AG04450 (cell line): Measurements from ENCODE around the gene DNAJC21. TPM values are rescaled to one million over a fixed set of nuclear protein-coding genes. Genes with fewer than 3 reads are reported as not detected.

Experiments used
- CTCF ChIA-PET: fragments of 300-600, 350-600 bp; formaldehyde crosslinking; extraction: SDS; loops from one replicate; lab custom pipeline; 2022; ENCODE audit warnings: antibody characterized with exemption, inconsistent platforms; lab: Charles Lee
- POLR2A ChIA-PET: fragments of 350-600 bp; formaldehyde crosslinking; extraction: SDS; loops from one replicate; lab custom pipeline; 2021; ENCODE audit warnings: antibody characterized with exemption, inconsistent platforms; lab: Yijun Ruan, JAX
- DNase-seq: peaks from one replicate; pipeline ENCODE4 v3.0.0-alpha.2; 2011; ENCODE audit warnings: low read depth, low spot score
- H3K27ac ChIP-seq: one replicate; pipeline ENCODE4 v1.5.1; 2012; ENCODE audit warnings: low read depth, low read length, control low read depth
- H3K27me3 ChIP-seq: one replicate; pipeline ENCODE4 v1.6.0; 2012; ENCODE audit warnings: low read length; ENCODE audit not compliant: control insufficient read depth, insufficient read depth
- H3K4me3 ChIP-seq: 2 replicates; pipeline ENCODE4 v1.5.1; 2011; ENCODE audit warnings: mild to moderate bottlenecking, low read depth, low read length, control low read depth
- H3K9me3 ChIP-seq: 2 replicates; pipeline ENCODE4 v1.5.1; 2012; ENCODE audit warnings: low read length; ENCODE audit not compliant: control insufficient read depth, insufficient read depth
- CTCF ChIP-seq: IDR thresholded peaks from 2 replicates; pipeline ENCODE4 v1.5.1; 2011; ENCODE audit warnings: low read depth, low read length, control low read depth, inconsistent platforms
- polyA plus RNA-seq: library from polyadenylated mRNA; depleted of rRNA; stranded (reverse); fragments of >200 nt; gene quantifications from 2 replicates; pipeline ENCODE4 v1.2.3, GENCODE V29; 2011

The DNAJC21 gene
- polyA plus RNA-seq, 1 experiment = 40.7 TPM

- ChIA-PET CTCF (interaction anchor here (0.6 to 5.8 kb wide), 34 partner anchors 8 to 422 kb away, joined by 3 to 152 read pairs (median 5); partner anchors contain the start of genes BRIX1, RAD1 and RAI14), POLR2A (no interaction called here)
- H3K4me3 ChIP-seq = no peak overlapping the region
- H3K27ac ChIP-seq = no peak overlapping the region
- peak; percentile 92 for TF ChIP-seq CTCF
- no peaks in the 10 kb centered on the region for H3K27me3 ChIP-seq
- DNase-seq = peak; percentile 49
- no peaks in the 10 kb centered on the region for H3K9me3 ChIP-seq
These were observed 31.0 kb upstream of the DNAJC21 start for GRCh38 chr5:34898258-34898895.

- ChIA-PET CTCF (interaction anchor here (0.6 to 5.8 kb wide), 29 partner anchors 9 to 423 kb away, joined by 3 to 152 read pairs (median 5); partner anchors contain the start of genes BRIX1 and RAD1), POLR2A (no interaction called here)
- no peak for DNase-seq
- no peak overlapping the region for H3K4me3 ChIP-seq
- H3K27me3 ChIP-seq = no peaks in the 10 kb centered on the region
- H3K9me3 ChIP-seq = no peaks in the 10 kb centered on the region
- no peak for TF ChIP-seq CTCF
- no peak overlapping the region for H3K27ac ChIP-seq
These were observed 30.3 kb upstream of the DNAJC21 start for GRCh38 chr5:34899066-34899465.

GRCh38 chr5:34900652-34901051 lies 28.7 kb upstream of the DNAJC21 start:
- TF ChIP-seq CTCF = no peak
- Histone ChIP-seq H3K9me3 (no peaks in the 10 kb centered on the region), H3K27me3 (no peaks in the 10 kb centered on the region), H3K27ac (no peak overlapping the region), H3K4me3 (no peak overlapping the region)
- no peak for DNase-seq
- ChIA-PET CTCF (interaction anchor here (0.7 to 5.8 kb wide), 5 partner anchors 352 to 425 kb away, joined by 3 to 152 read pairs (median 4); no protein-coding TSS in a partner anchor), POLR2A (no interaction called here)

- H3K9me3 ChIP-seq = no peaks in the 10 kb centered on the region
- POLR2A ChIA-PET = interaction anchor here (0.6 kb wide), 1 partner anchor 65 kb away, joined by 3 read pairs; no protein-coding TSS in a partner anchor
- CTCF ChIA-PET = interaction anchor here (3.1 kb wide), 2 partner anchors 417 to 429 kb away, joined by 14 to 27 read pairs; no protein-coding TSS in a partner anchor
- no peak for DNase-seq
- H3K27me3 ChIP-seq = no peaks in the 10 kb centered on the region
- no peak overlapping the region for H3K27ac ChIP-seq
- H3K4me3 ChIP-seq = no peak overlapping the region
- no peak for TF ChIP-seq CTCF
These were observed 26.1 kb upstream of the DNAJC21 start for GRCh38 chr5:34903260-34903659.

GRCh38 chr5:34905564-34905963 lies 23.8 kb upstream of the DNAJC21 start:
- Histone ChIP-seq H3K27ac (no peak overlapping the region), H3K27me3 (no peaks in the 10 kb centered on the region), H3K9me3 (no peaks in the 10 kb centered on the region), H3K4me3 (no peak overlapping the region)
- no peak for DNase-seq
- peak; percentile 53 for TF ChIP-seq CTCF
- ChIA-PET CTCF (interaction anchor here (0.8 to 2.1 kb wide), 11 partner anchors 10 to 457 kb away, joined by 3 to 17 read pairs (median 5); partner anchors contain the start of genes BRIX1 and RAD1), POLR2A (no interaction called here)
